Lung (tissue), 12 donors: ENCODE data around the gene FBXO9. TPM values are rescaled to one million over a fixed set of nuclear protein-coding genes. Genes with fewer than 3 reads are reported as not detected.

ENCODE experiments used
- ATAC-seq: fragments of 200-7000 bp; cut with Tn5 transposase; one replicate; pipeline ENCODE4 v1.9.1; 2020; ENCODE audit warnings: moderate number of reproducible peaks; ENCODE audit not compliant: insufficient read depth, low FRiP score
- DNase-seq, 3 donors: peaks; one replicate each; pipeline ENCODE4 v3.0.0-alpha.2; 2013 to 2017
- H3K27ac ChIP-seq, 2 donors: one replicate each; pipeline ENCODE4 v1.5.1; 2013; ENCODE audit warnings: mild to moderate bottlenecking in 2 of 2, moderate library complexity in 2 of 2, control low read depth in 1 of 2, inconsistent platforms in 1 of 2, low read depth in 1 of 2, low read length in 1 of 2
- H3K27me3 ChIP-seq, 3 donors: one replicate each; pipeline ENCODE4 v1.5.1; 2013; ENCODE audit warnings: low read length in 2 of 3; ENCODE audit not compliant: control insufficient read depth in 3 of 3, insufficient read depth in 3 of 3
- H3K36me3 ChIP-seq, 4 donors: one replicate each; pipeline ENCODE4 v1.5.1; 2013; ENCODE audit warnings: low read length in 4 of 4, mild to moderate bottlenecking in 1 of 4, moderate library complexity in 1 of 4; ENCODE audit not compliant: control insufficient read depth in 4 of 4, insufficient read depth in 4 of 4
- H3K4me1 ChIP-seq, 5 donors: one replicate each; pipeline ENCODE4 v1.5.1; 2013; ENCODE audit warnings: low read length in 5 of 5, mild to moderate bottlenecking in 2 of 5, moderate library complexity in 1 of 5; ENCODE audit not compliant: control insufficient read depth in 5 of 5, insufficient read depth in 5 of 5
- H3K4me3 ChIP-seq: one replicate; pipeline ENCODE4 v1.5.1; 2013; ENCODE audit warnings: mild to moderate bottlenecking, control low read depth, moderate library complexity
- H3K9ac ChIP-seq, 2 donors: one replicate each; pipeline ENCODE4 v1.5.1; 2013; ENCODE audit warnings: low read length in 2 of 2, control low read depth in 1 of 2; ENCODE audit not compliant: insufficient read depth in 1 of 2
- H3K9me3 ChIP-seq, 4 donors: one replicate each; pipeline ENCODE4 v1.5.1; 2013; ENCODE audit warnings: low read length in 3 of 4, mild to moderate bottlenecking in 1 of 4, moderate library complexity in 1 of 4; ENCODE audit not compliant: control insufficient read depth in 4 of 4, insufficient read depth in 3 of 4
- WGBS, 2 donors: extraction: QIAGEN DNeasy Blood & Tissue Kit; methylation state at CpG; one replicate each; pipeline ENCODE4 v1.1.7; 2013; 5-methylcytosine and 5-hydroxymethylcytosine counted together
- polyA plus RNA-seq, 2 donors: library from polyadenylated mRNA; stranded (reverse); fragments of 200-250 nt; gene quantifications; one replicate each; pipeline ENCODE4 v1.2.1, GENCODE V29; 2013
- total RNA-seq, 2 donors: library from RNA; depleted of rRNA in 1 of 2; stranded (reverse); fragments of >200 nt in 1 of 2; gene quantifications; one replicate each; pipeline ENCODE4 v1.2.1, GENCODE V29; 2014 to 2021
- TF ChIP-seq, protein P1 (sequence below): IDR thresholded peaks from 2 replicates; pipeline ENCODE4 v1.5.1; 2012; ENCODE audit warnings: mild to moderate bottlenecking; ENCODE audit errors: control extremely low read depth, extremely low read depth
- donor health status: control.
- donor health status: control.
- donor health status: Bipolar disorder and iron deficiency.
- donor health status: healthy.
- donor health status: DM: yes; HTN: yes; CAD: no.

Gene FBXO9
- total and polyA plus RNA-seq, 4 donors: 26.0 to 117 (median 70.7) TPM

DNA sequence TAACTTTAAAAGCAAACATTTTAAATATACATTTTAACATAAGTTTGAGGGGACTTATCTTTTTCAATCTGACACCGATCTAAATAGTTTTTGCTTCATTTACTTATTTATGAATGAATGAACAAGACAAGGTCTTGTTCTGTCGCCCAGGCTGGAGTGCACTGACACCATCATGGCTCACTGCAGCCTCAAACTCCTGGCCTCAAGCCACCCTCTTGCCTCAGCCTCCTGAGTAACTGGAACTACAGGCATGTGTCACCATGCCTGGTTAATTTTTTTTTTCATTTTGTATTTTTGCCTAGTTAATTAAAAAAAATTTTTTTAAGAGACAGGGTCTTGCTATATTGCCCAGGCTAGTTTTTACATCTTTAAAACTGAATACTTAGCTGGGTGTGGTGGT lies 25.4 kb downstream of the FBXO9 start:
- TF ChIP-seq, protein P1, sequence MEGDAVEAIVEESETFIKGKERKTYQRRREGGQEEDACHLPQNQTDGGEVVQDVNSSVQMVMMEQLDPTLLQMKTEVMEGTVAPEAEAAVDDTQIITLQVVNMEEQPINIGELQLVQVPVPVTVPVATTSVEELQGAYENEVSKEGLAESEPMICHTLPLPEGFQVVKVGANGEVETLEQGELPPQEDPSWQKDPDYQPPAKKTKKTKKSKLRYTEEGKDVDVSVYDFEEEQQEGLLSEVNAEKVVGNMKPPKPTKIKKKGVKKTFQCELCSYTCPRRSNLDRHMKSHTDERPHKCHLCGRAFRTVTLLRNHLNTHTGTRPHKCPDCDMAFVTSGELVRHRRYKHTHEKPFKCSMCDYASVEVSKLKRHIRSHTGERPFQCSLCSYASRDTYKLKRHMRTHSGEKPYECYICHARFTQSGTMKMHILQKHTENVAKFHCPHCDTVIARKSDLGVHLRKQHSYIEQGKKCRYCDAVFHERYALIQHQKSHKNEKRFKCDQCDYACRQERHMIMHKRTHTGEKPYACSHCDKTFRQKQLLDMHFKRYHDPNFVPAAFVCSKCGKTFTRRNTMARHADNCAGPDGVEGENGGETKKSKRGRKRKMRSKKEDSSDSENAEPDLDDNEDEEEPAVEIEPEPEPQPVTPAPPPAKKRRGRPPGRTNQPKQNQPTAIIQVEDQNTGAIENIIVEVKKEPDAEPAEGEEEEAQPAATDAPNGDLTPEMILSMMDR: no peak
- Histone ChIP-seq H3K4me1 (no peaks in the 10 kb centered on the region), H3K27me3 (no peaks in the 10 kb centered on the region), H3K36me3 (peaks cover 25 to 56% (median 39%) of the 10 kb centered on the region in 4 donors), H3K4me3 (no peak overlapping the region), H3K27ac (no peak overlapping the region), H3K9ac (no peak overlapping the region), H3K9me3 (no peaks in the 10 kb centered on the region)
- 91 to 97% methylated on average over 2 of the region's 2 CpGs for WGBS, 2 donors
- DNase-seq (no peak), ATAC-seq (no peak)

DNA sequence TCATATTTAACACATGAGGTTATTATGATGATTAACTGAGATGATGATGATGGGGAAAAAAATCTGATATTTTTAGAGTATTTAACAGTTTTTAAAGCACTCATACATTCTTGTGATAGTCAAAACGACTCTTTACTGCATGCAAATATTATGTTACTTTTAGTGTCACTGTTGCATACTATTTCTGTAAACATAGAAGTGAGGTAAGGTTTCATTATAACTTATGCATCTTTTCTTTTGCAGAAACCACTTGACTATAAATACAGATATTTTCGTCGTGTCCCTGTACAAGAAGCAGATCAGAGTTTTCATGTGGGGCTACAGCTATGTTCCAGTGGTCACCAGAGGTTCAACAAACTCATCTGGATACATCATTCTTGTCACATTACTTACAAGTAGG lies 30.1 kb downstream of the FBXO9 start:
- no peaks in the 10 kb centered on the region for H3K27me3 ChIP-seq
- H3K4me1 ChIP-seq: no peaks in the 10 kb centered on the region
- H3K9me3 ChIP-seq: no peaks in the 10 kb centered on the region
- 90 to 92% methylated on average over 3 of the region's 3 CpGs for WGBS, 2 donors
- H3K27ac ChIP-seq: no peak overlapping the region
- ATAC-seq: no peak
- no peak overlapping the region for H3K4me3 ChIP-seq
- no peak for DNase-seq
- H3K36me3 ChIP-seq: peaks cover 22 to 65% (median 45%) of the 10 kb centered on the region in 4 donors
- no peak overlapping the region for H3K9ac ChIP-seq
- TF ChIP-seq, protein P1: no peak

DNA sequence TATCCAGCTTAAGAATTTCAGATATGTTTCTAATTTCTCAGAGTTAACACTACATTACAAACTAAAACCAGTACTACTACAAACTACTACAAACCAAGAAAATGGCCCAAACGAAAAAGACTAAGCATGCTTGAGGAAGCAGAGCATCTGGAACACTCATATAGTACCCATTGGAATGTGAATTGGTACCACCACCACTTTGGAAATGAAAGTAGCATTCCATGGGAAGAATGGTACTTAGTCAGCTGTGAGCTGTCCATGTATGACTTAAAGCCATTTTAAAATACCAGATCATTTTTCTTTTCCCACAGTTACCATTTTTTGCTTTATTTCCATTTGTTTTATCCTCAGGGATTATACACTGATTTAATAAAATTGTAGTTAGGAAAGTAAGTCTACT lies 30.5 kb downstream of the FBXO9 start:
- no peaks in the 10 kb centered on the region for H3K4me1 ChIP-seq
- peaks cover 23 to 64% (median 45%) of the 10 kb centered on the region in 4 donors for H3K36me3 ChIP-seq
- ATAC-seq (no peak), DNase-seq (no peak)
- H3K4me3 ChIP-seq: no peak overlapping the region
- no peak overlapping the region for H3K27ac ChIP-seq
- no peaks in the 10 kb centered on the region for H3K27me3 ChIP-seq
- TF ChIP-seq, protein P1: no peak
- WGBS, 2 donors: 91 to 94% methylated on average over 1 of the region's 1 CpG
- no peak overlapping the region for H3K9ac ChIP-seq
- no peaks in the 10 kb centered on the region for H3K9me3 ChIP-seq

DNA sequence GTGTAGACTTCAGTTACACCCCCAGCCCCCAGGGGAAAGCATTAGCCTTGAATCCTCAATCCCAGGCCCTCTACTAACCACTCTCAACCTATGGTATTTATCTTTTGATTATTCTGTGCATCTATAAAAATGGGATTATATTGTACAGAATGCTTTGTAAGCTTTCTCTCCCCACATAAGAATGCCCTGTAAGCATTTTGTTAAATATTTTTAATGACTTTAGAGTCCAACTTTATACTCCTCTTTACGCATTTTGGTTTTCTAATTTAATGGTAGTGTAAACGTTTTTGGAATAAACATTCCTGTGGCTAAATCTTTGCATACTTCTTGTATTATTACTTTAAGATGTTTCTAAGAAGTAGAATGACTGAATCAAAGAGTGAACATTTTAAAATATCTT lies 35.4 kb downstream of the FBXO9 start:
- TF ChIP-seq, protein P1: no peak
- ATAC-seq: no peak
- Histone ChIP-seq H3K4me1 (no peaks in the 10 kb centered on the region), H3K4me3 (no peak overlapping the region), H3K36me3 (peaks cover 17 to 42% (median 39%) of the 10 kb centered on the region in 4 donors), H3K9me3 (no peaks in the 10 kb centered on the region), H3K9ac (no peak overlapping the region), H3K27me3 (no peaks in the 10 kb centered on the region), H3K27ac (no peak overlapping the region)
- WGBS, 2 donors: 26 to 39% methylated on average over 2 of the region's 2 CpGs
- no peak for DNase-seq
